HG03097 (cell line): ENCODE results near the gene SYT8.

Experiments used
- ATAC-seq: cut with Tn5 transposase; IDR thresholded peaks from one replicate; pipeline ENCODE4 v1.9.1; 2021; ENCODE audit not compliant: unreplicated experiment, low FRiP score

SYT8 gene

DNA sequence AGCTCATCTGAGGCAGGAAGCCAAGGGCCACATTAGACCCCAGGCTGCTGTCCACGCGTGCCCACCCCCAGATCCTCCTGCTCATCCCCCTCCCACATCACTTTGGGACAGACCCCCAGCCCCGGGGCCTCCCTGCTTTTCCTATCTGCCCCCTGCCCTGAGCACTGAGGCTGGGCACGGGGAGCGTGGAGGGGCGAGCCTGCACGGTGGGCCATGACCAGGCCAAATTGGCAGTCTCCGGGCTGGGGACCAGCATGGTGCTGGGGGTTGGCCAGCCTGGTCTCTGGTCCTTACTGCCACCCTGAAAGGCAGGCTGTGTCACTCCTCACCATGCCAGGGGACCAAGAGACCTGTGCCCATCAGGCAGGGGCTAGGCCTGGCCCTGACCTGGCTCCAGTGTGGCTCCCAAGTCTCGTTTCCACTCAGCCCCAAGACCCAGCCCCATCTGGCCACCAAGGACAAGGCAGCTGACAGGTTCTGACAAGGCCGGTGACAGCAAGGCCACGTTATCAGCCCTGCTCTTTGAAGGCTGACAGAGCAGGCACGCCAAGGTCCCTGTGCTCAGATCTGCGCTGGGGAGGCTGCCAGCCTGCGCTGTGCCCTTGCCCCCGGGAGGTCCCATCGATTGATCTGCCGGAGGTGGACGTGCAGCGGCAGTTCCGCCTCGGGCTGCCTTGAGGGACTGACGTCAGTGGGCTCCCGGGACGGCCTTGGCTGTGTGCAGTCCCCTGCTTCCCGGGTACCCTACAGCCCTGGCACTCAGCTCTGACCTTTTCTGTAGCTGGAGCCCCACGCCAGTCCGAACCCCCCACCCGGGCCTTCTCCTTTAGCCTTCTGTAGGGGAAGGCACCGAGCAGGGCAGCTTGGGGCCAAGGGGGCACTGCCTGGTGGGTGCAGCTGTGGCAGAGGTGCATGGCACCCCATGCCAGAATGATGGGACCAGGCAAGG is 7.6 kb downstream of the SYT8 start:
- ATAC-seq = no peak

GRCh38 chr11:1843098-1843473 is 8.3 kb downstream of the SYT8 start:
- no peak for ATAC-seq

DNA sequence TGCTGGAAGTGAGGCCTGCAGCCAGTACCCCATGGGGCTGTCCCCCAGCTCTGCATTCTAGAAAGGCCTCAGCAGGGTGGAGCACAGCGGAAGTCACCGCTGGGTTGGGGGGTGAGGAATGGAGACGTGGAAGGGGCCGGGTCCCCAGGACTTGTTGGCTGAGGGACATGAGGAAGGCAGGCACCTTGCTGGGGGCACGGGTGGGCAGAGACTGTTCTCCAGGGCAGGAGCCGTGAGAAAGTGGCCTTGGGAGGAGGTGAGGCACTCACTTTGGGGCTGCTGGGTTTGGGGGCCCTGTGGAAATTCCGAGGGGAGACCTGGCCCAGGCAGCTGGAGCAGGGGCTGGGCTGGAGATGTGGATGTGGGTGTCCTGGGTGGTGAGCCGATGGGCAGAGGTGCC is 9.0 kb downstream of the SYT8 start:
- no peak for ATAC-seq

GRCh38 chr11:1844221-1845094 is 9.7 kb downstream of the SYT8 start:
- ATAC-seq = no peak

DNA sequence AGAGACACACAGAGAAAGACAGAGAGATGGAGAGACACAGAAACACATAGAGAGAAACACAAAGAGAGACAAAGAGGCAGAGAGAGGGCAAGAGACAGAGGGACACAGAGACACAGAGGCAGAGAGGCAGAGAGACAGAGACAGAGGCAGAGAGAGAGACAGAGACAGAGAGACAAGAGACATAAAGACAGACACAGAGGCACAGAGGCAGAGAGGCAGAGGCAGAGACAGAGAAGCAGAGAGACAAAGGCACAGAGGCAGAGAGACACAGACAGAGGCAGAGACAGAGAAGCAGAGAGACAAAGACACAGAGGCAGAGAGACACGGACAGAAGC is 10.3 kb downstream of the SYT8 start:
- ATAC-seq = no peak

DNA sequence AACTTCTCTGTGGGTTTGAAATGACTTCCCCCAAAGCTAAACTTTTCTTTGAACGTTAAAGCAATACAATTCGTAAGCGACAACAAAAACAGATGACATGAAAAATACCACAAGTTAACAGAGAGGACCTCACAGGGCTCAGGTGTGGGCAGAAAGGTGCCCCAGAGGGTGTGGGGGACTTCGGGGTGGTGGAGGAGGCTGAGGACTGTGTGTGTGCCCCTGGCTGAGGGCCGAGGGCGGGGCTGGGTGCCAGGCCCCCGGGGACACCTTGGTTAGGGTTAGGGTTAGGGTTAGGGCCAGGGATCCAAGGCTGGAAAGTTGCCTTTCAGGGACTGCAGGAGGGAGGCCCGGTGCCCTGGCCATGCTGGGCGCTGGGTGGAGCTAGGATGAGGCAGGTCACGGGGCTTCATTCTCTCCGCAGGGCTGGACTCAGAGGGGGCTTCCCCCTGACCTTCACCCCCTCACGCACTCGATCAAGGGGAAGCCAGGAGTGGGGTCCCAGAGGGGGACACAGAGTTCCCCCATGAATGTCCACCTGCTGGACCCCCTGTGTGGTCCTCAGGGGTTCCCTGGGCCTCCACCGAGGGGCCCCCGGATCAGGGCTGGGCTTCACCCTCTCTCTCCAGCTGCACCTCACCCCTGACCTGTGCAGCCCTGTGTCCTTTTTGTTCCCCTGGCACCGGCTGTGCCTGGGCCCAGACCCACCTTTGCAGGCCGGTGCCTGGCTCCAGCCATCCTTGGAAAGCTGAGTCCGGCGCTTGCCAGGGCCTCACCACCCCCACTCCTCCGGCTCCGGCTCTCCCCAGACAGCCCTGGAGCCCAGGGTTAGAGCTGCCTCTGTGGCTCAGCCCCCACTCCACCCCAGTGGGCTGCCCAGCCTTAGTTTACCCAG is 11.0 kb downstream of the SYT8 start:
- ATAC-seq = no peak

GRCh38 chr11:1846453-1846932 is 11.7 kb downstream of the SYT8 start:
- ATAC-seq = no peak

DNA sequence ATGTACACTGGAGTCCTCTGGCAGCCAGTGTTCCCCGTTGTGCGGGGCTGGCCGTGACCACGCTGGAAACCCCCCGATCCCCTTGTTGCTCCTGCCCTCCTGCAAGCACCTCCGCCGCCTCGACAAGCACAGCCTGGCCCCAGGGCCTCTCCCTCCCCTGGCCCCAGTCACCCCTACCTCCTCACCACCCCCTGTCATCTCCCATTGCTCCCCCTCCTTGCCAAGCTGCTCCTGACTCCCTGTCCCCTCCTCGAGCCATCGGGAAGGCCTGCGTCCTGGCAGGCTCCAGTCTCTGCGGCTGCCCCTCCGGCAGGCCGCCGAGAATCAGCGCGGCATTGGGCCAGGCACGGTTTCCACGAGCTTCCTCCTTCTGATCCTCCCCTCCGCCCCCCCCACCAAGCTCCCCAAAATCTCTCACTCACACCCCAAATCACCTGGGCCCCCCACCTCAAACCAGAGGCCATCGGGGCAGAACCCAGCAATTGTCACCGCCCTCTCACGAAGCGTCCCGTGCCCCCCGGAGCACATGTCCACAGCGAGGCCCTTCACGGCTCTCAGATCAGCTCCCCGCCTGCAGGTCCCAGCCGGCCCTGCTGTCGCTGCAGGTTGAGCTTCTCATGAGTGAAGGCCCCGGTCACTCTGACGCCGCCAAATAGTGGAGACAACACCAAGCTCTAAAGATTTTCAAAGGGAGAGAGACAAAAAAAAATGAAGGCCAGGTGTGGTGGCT is 12.4 kb downstream of the SYT8 start:
- ATAC-seq = no peak

- no peak for ATAC-seq
Measured at GRCh38 chr11:1847926-1848639, 13.3 kb downstream of the SYT8 start.

DNA sequence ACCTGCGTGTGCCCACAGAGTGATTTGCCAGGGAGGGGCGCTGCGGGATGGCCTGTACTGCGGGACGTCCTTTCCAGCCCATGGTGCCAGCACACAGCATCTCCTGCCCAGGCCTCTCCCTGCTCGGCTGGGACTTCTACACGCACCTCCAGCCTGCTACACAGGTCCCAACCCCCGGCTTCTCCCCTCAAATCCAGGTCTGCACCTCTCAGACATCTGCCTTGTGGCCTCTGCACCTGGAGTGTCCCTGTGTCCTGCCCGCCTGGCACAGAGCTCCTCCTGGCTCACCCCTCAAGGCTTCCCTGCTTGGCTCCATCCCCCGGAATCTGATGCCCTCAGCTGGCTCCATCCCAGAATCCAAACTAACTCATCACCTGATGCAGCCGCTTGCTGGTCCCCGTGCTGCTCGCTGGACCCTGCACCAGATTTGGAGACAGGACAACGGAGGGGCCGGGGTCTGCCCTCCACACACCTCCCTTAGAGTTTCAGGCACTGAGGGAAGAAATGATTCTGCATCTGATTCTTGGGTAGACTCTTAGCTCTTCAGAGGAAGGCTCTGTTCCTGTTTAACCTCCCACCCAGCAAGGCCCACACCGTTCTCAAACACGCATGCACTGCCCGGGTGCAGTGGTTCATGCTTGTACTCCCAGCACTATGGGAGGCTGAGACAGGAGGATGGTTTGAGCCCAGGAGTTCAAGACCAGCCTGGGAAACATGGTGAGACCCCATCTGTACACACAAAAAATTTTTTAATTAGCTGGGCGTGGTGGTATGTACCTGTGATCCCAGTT is 14.0 kb downstream of the SYT8 start:
- no peak for ATAC-seq

GRCh38 chr11:1851468-1852180 is 16.8 kb downstream of the SYT8 start:
- no peak for ATAC-seq

DNA sequence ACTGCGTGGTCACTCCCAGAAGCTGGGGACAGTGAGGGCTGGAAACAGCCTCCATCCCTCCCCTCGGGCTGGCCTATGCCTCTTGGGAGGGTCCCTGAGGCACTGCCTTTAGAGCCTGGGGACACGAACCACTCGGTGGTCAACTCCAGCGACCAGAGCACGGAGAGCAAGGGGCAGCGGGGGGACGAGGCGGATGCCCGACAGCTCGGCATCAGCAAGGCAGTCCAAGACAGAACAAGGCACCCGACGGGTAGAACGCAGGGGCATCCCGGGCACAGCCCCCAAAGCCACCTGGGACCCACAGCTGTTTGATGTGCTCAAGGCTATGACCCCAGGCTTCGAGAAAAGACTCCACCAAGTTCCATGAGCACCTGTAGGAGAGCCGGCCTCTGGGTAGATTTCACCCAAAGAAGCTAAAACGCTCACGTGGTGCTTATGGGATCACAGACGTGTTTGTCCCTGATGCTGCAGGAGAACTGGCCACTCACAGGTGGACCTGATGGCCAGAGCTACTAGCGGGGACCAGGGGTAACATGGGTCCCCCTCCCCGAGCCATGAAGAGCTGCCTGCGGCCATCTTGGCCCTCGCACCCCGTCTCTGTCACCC is 17.6 kb downstream of the SYT8 start:
- no peak for ATAC-seq

GRCh38 chr11:1852877-1853276 is 18.1 kb downstream of the SYT8 start, which contains the start of gene LSP1:
Gene LSP1 (plus strand): TSS chr11:1853084. CDS start chr11:1853145, 61 bp downstream.
- ATAC-seq = peak; percentile 34

DNA sequence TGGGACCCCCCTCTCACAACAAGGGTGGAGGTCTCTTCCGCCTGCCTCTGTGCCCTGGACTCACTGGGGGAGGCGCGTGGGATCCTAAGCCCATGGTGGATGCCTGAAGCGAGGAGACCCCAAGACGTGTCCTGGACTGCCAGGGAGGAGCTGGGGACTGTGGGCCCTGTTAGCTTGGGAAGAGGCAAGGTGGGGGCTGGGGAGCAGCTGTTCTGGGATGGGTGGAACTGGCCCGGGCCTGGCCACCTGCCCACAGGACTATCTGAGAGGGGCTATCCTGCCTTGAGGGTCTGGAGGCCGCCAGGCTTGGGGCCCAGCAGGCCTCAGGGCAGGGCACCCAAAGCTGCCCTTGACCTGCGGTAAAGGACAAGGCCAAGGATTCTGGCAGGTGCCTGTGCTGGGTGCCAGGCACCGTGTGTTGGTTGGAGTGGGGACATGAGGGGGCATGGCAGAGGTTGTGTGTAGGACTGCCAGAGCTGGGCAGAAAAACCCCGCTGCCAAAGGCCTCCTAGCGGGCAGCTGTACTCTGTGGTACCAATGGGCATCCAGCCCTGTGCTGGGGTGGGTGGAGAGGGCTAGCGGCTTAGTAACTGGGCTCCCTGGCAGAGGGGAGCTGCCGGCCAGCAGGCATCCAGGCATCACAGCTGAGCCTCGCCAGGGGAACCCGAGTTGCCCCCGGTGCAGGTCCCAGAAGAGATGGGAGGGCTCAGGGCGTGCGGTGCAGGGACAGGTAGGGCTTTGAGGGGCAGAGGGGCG is 18.8 kb downstream of the SYT8 start:
- no peak for ATAC-seq

DNA sequence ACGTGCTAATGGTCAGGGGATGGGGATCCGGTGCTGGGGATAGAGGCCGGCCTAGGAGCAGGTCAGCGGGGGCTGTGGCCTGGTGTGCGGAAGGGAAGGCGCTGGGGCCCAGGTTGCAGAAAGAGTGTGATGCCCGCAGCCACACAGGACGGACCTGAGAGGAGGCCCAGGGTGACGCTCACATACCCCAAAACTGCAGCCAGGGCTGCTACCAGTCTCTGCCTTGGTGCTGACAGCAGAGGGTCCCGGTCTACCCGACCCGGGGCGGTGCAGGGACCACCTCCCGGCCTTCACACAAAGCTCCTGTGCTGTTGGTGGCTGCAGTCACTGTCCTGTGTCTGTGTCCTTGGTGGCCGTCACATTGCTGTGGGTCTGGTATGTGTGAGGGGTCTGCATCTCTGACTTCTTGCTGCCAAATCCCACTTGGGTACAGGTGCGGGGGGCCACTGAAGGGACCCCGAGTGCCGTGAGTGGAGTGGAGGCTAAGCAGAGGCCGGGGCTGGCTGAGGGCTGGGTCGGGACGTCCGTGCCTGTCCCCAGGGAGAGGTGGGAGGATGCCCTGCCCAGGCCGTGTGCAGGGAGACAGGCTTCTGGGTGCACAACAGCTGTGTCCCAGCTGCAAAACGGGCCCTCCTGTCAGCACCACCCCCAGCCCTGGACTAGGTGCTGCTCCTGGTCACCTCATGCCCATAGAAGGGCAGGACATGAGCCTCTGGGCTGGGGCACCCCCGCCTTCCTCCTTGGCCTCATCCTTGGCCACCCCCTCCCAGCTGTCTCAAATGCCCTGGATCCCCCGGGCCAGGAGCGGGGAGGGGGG is 19.6 kb downstream of the SYT8 start:
- ATAC-seq = peak; percentile 18
